Upper lobe of right lung (tissue), 1 donor: ENCODE measurements around the gene MRPL50. TPM values are rescaled to one million over a fixed set of nuclear protein-coding genes. Genes with fewer than 3 reads are reported as not detected.

Experiments
- ATAC-seq: fragments of 200-7000 bp; cut with Tn5 transposase; one replicate; pipeline ENCODE4 v1.9.1; 2020; ENCODE audit warnings: mild to moderate bottlenecking, moderate library complexity
- DNase-seq: peaks from one replicate; pipeline ENCODE4 v3.0.0-alpha.2; 2020
- H3K27ac ChIP-seq: fragments of 200-600 bp; one replicate; pipeline ENCODE4 v1.8.0; 2022
- H3K27me3 ChIP-seq: fragments of 200-600 bp; one replicate; pipeline ENCODE4 v1.8.0; 2022; ENCODE audit warnings: mild to moderate bottlenecking
- H3K36me3 ChIP-seq: fragments of 200-600 bp; one replicate; pipeline ENCODE4 v1.8.0; 2022
- H3K4me1 ChIP-seq: fragments of 200-600 bp; one replicate; pipeline ENCODE4 v1.8.0; 2022
- H3K4me3 ChIP-seq: fragments of 200-600 bp; one replicate; pipeline ENCODE4 v1.8.0; 2022; ENCODE audit warnings: mild to moderate bottlenecking
- H3K9me3 ChIP-seq: fragments of 200-600 bp; one replicate; pipeline ENCODE4 v1.8.0; 2022
- CTCF ChIP-seq: fragments of 200-600 bp; IDR thresholded peaks from one replicate; pipeline ENCODE4 v1.8.0; 2022; ENCODE audit warnings: antibody characterized with exemption
- intact Hi-C: fragments of 100-400 bp; cut with DNase I; formaldehyde crosslinking; loops from one replicate; pipeline ENCODE4 v1.11.0; 2022
- total RNA-seq: library from RNA; stranded (reverse); fragmentation: NEBNext Ultra II Directional; extraction: Animal tissue kit (Norgen Biotek cat#: 25700); gene quantifications from one replicate; pipeline ENCODE4 v1.2.1, GENCODE V29; 2021
- donor health status: DM: no; HTN: yes; CAD: no; lungs with severe emphysema.

The MRPL50 gene
- total RNA-seq, 1 donor from 2014 or later = 9.8 TPM

- intact Hi-C loops = no loop called here
- H3K27me3 ChIP-seq = no peaks in the 10 kb centered on the region
- no peak for TF ChIP-seq CTCF
- ATAC-seq (no peak), DNase-seq (no peak)
- H3K36me3 ChIP-seq = no peaks in the 10 kb centered on the region
- no peaks in the 10 kb centered on the region for H3K9me3 ChIP-seq
- H3K4me1 ChIP-seq = no peaks in the 10 kb centered on the region
- H3K4me3 ChIP-seq = no peak overlapping the region
- no peak overlapping the region for H3K27ac ChIP-seq
These were observed 32.2 kb downstream of the MRPL50 start for GRCh38 chr9:101366038-101366756.

- Histone ChIP-seq H3K4me1 (no peaks in the 10 kb centered on the region), H3K4me3 (no peak overlapping the region), H3K27me3 (no peaks in the 10 kb centered on the region), H3K36me3 (no peaks in the 10 kb centered on the region), H3K27ac (no peak overlapping the region), H3K9me3 (no peaks in the 10 kb centered on the region)
- ATAC-seq = no peak
- no peak for DNase-seq
- no peak for TF ChIP-seq CTCF
- intact Hi-C loops = no loop called here
These were observed 33.2 kb downstream of the MRPL50 start for GRCh38 chr9:101365181-101365580.

GRCh38 chr9:101362450-101362849, 36.0 kb downstream of the MRPL50 start:
- Histone ChIP-seq H3K27ac (no peak overlapping the region), H3K4me3 (no peak overlapping the region), H3K9me3 (no peaks in the 10 kb centered on the region), H3K36me3 (no peaks in the 10 kb centered on the region), H3K27me3 (no peaks in the 10 kb centered on the region), H3K4me1 (no peaks in the 10 kb centered on the region)
- ATAC-seq = no peak
- intact Hi-C loops = no loop called here
- DNase-seq = no peak
- no peak for TF ChIP-seq CTCF

GRCh38 chr9:101360647-101361046, 37.8 kb downstream of the MRPL50 start:
- TF ChIP-seq CTCF = no peak
- no peak overlapping the region for H3K4me3 ChIP-seq
- H3K27ac ChIP-seq = no peak overlapping the region
- DNase-seq (no peak), ATAC-seq (no peak)
- no peaks in the 10 kb centered on the region for H3K27me3 ChIP-seq
- H3K9me3 ChIP-seq = no peaks in the 10 kb centered on the region
- no peaks in the 10 kb centered on the region for H3K4me1 ChIP-seq
- intact Hi-C loops = no loop called here
- no peaks in the 10 kb centered on the region for H3K36me3 ChIP-seq

GRCh38 chr9:101359679-101360078, 38.7 kb downstream of the MRPL50 start:
- H3K27me3 ChIP-seq = no peaks in the 10 kb centered on the region
- ATAC-seq = no peak

More at GRCh38 chr9:101359679-101360078, 38.7 kb downstream of the MRPL50 start:
- Histone ChIP-seq H3K27ac (no peak overlapping the region), H3K4me3 (no peak overlapping the region), H3K36me3 (no peaks in the 10 kb centered on the region), H3K9me3 (no peaks in the 10 kb centered on the region), H3K4me1 (no peaks in the 10 kb centered on the region)
- no peak for DNase-seq
- intact Hi-C loops = no loop called here
- no peak for TF ChIP-seq CTCF
